Endometrial microvascular endothelial cells (primary cell): ENCODE results near the gene FBXL3. TPM values are rescaled to one million over a fixed set of nuclear protein-coding genes. Genes with fewer than 3 reads are reported as not detected.

Source experiments
- in situ Hi-C: cut with HindIII; loops from 2 replicates; pipeline ENCODE4 v1.10.0; 2017; ENCODE audit warnings: low sequenced_read_pairs, low pct_unique_long_range_greater_than_20kb; ENCODE audit errors: inconsistent ontology term
- total RNA-seq: library from RNA; depleted of rRNA; stranded (reverse); fragments of >200 nt; gene quantifications from one replicate; pipeline ENCODE4 v1.2.3, GENCODE V29; 2015; ENCODE audit errors: inconsistent ontology term

Gene FBXL3
- total RNA-seq, 1 donor from 2014 or later, result 44.3 TPM

- in situ Hi-C loops, result no loop called here
Observed at GRCh38 chr13:76993473-76993872, 33.5 kb downstream of the FBXL3 start.

DNA sequence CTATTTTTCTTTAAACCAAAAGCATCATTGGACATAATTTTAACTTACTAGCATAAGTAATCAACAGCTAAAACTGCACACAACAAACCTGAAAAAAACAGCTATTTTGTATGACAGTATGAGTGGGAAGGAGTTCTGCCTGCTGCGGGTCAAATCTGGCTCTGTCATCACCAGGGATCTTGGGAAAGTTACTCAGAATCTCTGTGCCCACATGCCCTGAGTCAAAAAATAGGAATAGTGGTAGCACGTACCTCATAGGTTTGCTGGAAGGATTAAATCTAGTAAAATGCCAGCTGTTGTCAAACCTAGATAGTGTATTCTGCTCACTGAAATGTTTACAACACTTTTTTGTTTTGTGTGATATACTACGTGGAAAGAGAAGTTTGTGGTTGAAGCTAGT, 33.9 kb downstream of the FBXL3 start:
- in situ Hi-C loops, result no loop called here

- in situ Hi-C loops, result no loop called here
Observed at GRCh38 chr13:76992548-76993001, 34.4 kb downstream of the FBXL3 start.

- in situ Hi-C loops, result no loop called here
Observed at GRCh38 chr13:76991796-76992547, 35.0 kb downstream of the FBXL3 start, which contains the start of gene CLN5. Gene CLN5 (plus strand): TSS chr13:76992081. CDS start chr13:76992099, 18 bp downstream.

DNA sequence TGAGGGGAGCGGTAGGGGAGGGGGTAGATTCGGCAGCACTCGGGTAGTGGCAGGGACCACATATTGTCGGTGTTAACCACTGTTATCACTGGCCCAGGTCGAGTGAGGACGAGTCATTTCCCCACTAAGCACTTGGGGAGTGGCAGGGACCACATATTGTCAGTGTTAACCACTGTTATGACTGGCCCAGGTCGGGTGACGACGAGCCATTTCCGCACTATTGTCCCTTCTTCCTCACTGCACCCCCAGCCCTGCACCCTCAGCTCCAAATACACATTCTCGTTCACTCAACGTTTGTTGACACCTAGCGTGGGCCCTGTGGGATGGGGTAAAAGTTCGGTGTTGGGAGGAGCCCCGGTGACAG, 35.5 kb downstream of the FBXL3 start:
- in situ Hi-C loops, result no loop called here

DNA sequence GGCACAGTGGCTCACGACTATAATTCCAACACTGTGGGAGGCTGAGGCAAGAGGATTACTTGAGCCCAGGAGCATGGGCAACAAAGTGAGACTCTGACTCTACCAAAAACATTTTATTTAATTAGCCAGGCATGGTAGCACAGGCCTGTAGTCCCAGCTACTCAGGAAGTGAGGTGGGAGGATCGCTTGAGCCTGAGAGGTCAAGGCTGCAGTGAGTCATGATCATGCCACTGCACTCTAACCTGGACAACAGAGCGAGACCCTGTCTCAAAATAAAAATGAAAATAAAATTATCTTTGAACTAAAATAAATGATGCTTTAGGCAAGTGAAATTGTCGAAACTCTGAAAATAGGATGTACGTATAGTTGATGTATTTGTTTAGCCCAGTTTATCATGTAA, 43.3 kb downstream of the FBXL3 start:
- in situ Hi-C loops, result no loop called here

- in situ Hi-C loops, result no loop called here
Observed at GRCh38 chr13:76982061-76982460, 44.9 kb downstream of the FBXL3 start.

- in situ Hi-C loops, result no loop called here
Observed at GRCh38 chr13:76980075-76980718, 46.8 kb downstream of the FBXL3 start.

- in situ Hi-C loops, result no loop called here
Observed at GRCh38 chr13:76976929-76977328, 50.0 kb downstream of the FBXL3 start.

GRCh38 chr13:76976490-76976889, 50.5 kb downstream of the FBXL3 start:
- in situ Hi-C loops, result no loop called here

- in situ Hi-C loops, result no loop called here
Observed at GRCh38 chr13:76975863-76976262, 51.1 kb downstream of the FBXL3 start.

DNA sequence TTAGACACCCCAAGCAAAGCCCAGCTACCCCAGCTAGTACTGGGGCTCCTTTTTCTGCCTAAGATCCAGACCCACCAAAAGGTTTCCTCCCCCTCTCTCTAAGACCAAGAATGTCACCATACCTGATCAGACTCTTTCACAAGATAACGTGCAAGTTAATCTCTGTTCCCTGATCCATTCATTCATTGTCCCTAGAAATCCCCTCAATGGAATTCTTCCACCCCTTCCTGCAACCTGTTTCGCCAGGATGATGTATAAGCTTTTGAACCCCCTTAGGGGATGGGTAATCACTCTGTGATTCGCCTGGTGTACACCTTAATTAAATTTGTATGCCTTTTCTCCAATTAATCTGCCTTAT, 52.4 kb downstream of the FBXL3 start:
- in situ Hi-C loops, result no loop called here

- in situ Hi-C loops, result no loop called here
Observed at GRCh38 chr13:76973920-76974617, 52.9 kb downstream of the FBXL3 start.

DNA sequence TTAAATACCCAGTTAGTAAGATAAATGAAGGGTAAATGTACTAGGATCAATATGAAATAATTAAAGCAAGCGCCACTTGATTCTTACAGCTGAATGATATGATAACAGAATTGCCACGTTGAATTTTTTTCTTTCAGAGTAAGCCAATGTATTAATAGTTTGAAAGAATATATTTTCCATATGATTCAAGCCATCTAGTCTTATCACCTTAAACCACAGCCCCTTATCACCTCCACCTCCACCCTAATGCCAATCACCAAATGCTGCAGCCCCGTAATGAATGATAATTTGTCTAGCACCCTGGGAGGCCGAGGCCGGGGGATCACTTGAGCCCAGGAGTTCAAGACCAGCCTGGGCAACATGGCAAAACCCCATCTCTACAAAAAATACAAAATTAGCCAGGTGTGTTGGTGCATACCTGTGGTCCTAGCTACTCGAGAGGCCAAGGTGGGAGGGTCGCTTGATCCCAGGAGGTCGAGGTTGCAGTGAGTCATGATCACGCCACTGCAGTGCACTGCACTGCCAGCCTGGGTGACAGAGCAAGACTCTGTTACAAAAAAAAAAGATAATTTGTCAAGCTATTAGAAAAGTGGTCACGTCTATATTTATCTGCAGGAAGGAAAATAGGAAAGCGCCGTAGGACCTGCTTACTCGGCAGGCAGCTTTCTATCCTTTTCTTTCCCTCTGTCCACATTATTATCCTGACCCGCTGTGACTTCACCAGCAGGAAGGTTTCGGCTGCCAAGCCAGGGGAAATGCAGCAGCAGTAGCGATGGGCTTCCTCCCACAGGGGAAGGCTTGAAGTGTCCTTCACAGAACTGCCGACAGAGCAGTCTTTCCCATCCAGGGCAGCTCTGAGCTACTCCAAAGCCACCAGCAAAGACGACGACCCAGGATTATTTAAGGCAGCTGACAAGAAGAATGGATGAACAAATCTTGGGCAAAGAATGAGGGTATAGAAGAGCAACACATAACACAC, 54.8 kb downstream of the FBXL3 start:
- in situ Hi-C loops, result no loop called here

DNA sequence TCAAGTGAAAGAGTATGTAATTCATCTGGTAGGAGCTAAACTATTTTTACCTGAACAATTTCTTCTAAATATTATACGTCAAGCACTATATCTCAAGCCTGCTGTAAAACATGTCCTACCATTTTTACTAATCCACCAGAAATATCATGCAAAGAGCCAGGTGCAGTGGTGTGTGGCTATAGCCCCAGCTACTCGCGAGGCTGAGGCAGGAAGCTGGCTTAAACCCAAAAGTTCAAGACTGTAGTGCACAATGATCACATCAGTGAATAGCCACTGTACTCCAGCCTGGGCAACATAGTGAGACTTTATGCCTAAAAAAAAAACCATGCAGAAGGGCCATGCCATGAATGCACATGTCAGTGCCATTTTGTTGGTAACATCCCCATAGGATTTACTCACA, 55.7 kb downstream of the FBXL3 start:
- in situ Hi-C loops, result no loop called here

DNA sequence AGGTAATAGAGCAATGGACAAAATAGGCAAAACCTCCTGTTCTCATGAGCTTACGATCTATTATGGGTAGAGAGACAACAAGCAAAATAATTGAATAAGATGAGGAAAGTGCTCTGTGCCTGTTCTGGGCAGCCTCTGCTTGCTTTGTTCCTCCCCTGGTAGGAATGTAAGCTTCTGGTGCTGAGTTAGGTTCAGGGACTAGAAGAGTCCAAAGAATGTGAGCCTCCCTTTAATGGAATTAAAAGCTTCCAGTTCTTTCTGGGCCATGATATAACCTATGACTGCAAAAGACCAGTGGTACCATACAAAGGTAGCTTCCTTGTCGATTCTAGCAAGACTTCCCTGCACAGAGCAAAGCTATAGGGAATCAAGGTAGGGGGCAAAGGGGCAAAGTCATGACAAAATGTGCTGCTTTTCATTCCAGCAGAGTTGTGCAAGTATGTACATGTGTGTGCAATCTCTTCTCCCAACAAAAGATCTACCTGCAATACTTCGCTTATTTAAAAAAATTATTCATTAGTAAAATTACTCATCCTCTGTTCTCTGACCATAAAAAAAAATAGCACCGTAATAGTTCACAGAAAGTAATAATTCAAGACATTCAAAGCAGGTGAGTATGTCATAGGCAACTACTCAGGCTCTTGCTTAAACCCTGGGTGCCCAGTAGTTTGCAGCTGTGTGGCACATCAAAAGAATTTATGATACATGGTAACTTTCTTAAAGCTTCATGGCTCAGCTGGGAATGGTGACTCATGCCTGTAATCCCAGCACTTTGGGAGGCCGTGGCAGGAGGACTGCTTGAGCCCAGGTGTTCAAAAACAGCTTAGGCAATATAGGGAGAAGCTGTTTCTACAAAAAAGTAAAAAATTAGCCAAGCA, 57.2 kb downstream of the FBXL3 start:
- in situ Hi-C loops, result no loop called here

DNA sequence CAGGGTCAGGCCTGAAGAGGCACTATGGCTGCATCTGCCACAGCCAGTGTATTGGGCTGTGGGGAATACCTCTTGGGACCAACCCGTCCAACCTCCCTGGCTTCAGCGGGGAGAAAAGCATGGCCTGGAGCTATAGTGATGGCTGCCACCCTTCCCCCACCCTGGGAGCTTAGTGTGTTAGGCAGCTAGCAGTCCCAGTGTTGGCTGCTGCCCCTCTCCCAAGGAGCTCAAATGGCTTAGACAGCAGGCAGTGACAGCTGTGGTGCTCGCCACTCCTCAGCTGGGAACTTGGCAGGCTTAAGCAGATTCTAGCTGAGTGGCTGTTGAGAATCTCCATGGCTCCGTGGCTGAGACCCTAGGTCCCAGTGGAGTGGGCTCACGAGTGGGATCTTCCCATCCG, 58.9 kb downstream of the FBXL3 start:
- in situ Hi-C loops, result no loop called here

DNA sequence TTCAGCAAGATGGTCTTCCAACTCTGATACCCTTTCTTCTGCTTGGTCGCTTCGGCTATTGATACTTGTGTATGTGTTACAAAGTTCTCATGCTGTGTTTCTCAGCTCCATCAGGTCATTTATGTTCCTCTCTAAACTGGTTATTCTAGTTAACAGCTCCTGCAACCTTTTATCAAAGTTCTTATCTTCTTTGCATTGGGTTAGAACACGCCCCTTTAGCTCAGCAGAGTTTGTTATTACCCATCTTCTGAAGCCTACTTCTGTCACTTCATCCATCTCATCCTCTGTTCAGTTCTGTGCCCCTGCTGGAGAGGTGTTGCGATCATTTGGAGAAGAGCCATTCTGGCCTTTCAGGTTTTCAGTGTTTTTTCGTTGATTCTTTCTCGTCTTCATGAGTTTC, 59.9 kb downstream of the FBXL3 start:
- in situ Hi-C loops, result no loop called here
